Common myeloid progenitor, CD34-positive (primary cell): ENCODE data around the gene ABHD18.
"Not testable (repeated sequence)": the region's sequence is repeated elsewhere in the genome, so short reads cannot be mapped to it uniquely, and the experiment has no call there.

Experiments used
- CTCF ChIA-PET: fragments of 350-600 bp; sonication (Branson Sonifier 250); formaldehyde crosslinking; loops from one replicate; lab custom pipeline; 2021; ENCODE audit warnings: antibody characterized with exemption; lab: Charles Lee
- POLR2A ChIA-PET: fragments of 350-600 bp; sonication (Branson Sonifier 250); formaldehyde crosslinking; loops from one replicate; lab custom pipeline; 2021; ENCODE audit warnings: antibody characterized with exemption; lab: Charles Lee
- DNase-seq, 3 donors: peaks; one replicate each; pipeline versions ENCODE4 v3.0.0 to v3.0.0-alpha.2; 2013
- H3K27ac ChIP-seq, 2 experiments: 1 replicate in 1 of 2; 2 replicates in 1 of 2; pipeline ENCODE4 v1.7.0; 2013; ENCODE audit warnings: inconsistent platforms in 2 of 2, low read length in 2 of 2, mild to moderate bottlenecking in 2 of 2, low read depth in 1 of 2, moderate library complexity in 1 of 2; ENCODE audit not compliant: severe bottlenecking in 2 of 2, insufficient read depth in 1 of 2, poor library complexity in 1 of 2
- H3K27me3 ChIP-seq, 5 experiments: replicated peaks in 2 of 5; 1 replicate in 3 of 5; 2 replicates in 2 of 5; pipeline versions ENCODE4 v1.6.1 to v1.7.0; 2013; ENCODE audit warnings: low read length in 4 of 5, mild to moderate bottlenecking in 2 of 5, moderate library complexity in 2 of 5, inconsistent platforms in 1 of 5; ENCODE audit not compliant: insufficient read depth in 5 of 5, control insufficient read depth in 4 of 5
- H3K36me3 ChIP-seq, 4 experiments: 1 replicate in 2 of 4; 2 replicates in 2 of 4; pipeline versions ENCODE4 v1.6.1 to v1.7.0; 2013; ENCODE audit warnings: low read length in 3 of 4, control low read depth in 1 of 4, mild to moderate bottlenecking in 1 of 4; ENCODE audit not compliant: control insufficient read depth in 4 of 4, insufficient read depth in 4 of 4
- H3K4me1 ChIP-seq, 4 experiments: 1 replicate in 3 of 4; 2 replicates in 1 of 4; pipeline versions ENCODE4 v1.6.1 to v1.7.1; 2013; ENCODE audit warnings: low read length in 3 of 4, mild to moderate bottlenecking in 3 of 4, control low read depth in 1 of 4, inconsistent platforms in 1 of 4, moderate library complexity in 1 of 4; ENCODE audit not compliant: control insufficient read depth in 4 of 4, insufficient read depth in 4 of 4; ENCODE audit errors: control extremely low read depth in 1 of 4
- H3K4me3 ChIP-seq, 7 experiments: 1 replicate in 4 of 7; 2 replicates in 3 of 7; pipeline versions ENCODE4 v1.5.1 to v1.7.0; 2013; ENCODE audit warnings: mild to moderate bottlenecking in 7 of 7, low read length in 6 of 7, moderate library complexity in 6 of 7, inconsistent platforms in 2 of 7, low read depth in 2 of 7, control low read depth in 1 of 7; ENCODE audit not compliant: insufficient read depth in 4 of 7, control insufficient read depth in 1 of 7; ENCODE audit errors: extremely low read depth in 1 of 7
- H3K9me3 ChIP-seq, 5 experiments: 1 replicate in 4 of 5; 2 replicates in 1 of 5; pipeline versions ENCODE4 v1.6.1 to v1.7.1; 2013; ENCODE audit warnings: low read length in 4 of 5, mild to moderate bottlenecking in 2 of 5, inconsistent platforms in 1 of 5, low read depth in 1 of 5, moderate library complexity in 1 of 5; ENCODE audit not compliant: control insufficient read depth in 4 of 5, insufficient read depth in 2 of 5; ENCODE audit errors: control extremely low read depth in 1 of 5
- WGBS: methylation state at CpG from one replicate; pipeline ENCODE4 v1.1.5; 2013; ENCODE audit not compliant: insufficient coverage; 5-methylcytosine and 5-hydroxymethylcytosine counted together

ABHD18 gene

DNA sequence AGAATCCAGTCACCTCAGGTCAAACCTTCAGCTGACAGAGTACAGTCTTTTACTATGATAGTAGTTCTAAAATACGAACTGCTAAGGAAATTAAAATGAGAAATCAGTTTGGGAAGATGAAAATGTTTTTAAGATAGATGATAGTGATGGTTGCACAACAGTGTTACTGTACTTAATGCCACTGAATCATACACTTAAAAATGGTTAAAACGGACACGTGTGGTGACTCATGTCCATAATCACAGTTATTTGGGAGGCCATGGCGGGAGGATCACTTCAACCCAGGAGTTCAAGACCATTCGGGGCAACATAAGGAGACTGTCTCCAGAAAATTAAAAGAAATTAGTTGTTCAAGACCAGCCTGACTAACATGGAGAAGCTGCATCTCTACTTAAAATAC lies 41.4 kb downstream of the ABHD18 start:
- DNase-seq = no peak
- CTCF ChIA-PET = no interaction called here
- POLR2A ChIA-PET = no interaction called here
- no peaks in the 10 kb centered on the region for H3K27me3 ChIP-seq
- no peaks in the 10 kb centered on the region for H3K9me3 ChIP-seq
- 94% methylated on average over 4 of the region's 5 CpGs for WGBS
- no peak overlapping the region for H3K27ac ChIP-seq
- no peaks in the 10 kb centered on the region for H3K4me1 ChIP-seq
- H3K4me3 ChIP-seq = no peak overlapping the region
- peaks cover 4 to 16% (median 6%) of the 10 kb centered on the region in 4 experiments for H3K36me3 ChIP-seq

DNA sequence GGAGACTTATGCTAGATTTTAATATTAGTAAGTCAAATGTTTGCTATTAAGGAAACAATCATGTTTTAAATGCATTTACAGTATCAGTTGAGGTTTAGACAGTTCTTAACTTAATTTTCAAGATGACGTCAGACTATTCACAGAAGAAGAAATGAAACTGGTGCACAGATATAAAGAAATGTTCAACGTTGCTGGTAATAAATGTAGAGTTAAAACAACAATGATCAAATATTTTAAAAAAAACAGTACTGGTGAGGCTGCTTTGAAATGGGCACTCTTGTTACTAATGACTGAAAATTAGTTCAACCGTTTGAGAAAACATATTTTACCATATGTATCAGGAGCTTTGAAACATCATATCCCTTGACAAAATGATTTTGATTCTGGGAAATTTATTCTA lies 44.2 kb downstream of the ABHD18 start:
- no CpG with 5 or more reads among the region's 3 CpGs for WGBS
- POLR2A ChIA-PET = no interaction called here
- CTCF ChIA-PET = no interaction called here
- Histone ChIP-seq H3K36me3 (peaks cover 6 to 20% (median 11%) of the 10 kb centered on the region in 4 experiments), H3K4me3 (no peak overlapping the region), H3K27me3 (no peaks in the 10 kb centered on the region), H3K9me3 (no peaks in the 10 kb centered on the region), H3K27ac (no peak overlapping the region), H3K4me1 (no peaks in the 10 kb centered on the region)
- DNase-seq = no peak

DNA sequence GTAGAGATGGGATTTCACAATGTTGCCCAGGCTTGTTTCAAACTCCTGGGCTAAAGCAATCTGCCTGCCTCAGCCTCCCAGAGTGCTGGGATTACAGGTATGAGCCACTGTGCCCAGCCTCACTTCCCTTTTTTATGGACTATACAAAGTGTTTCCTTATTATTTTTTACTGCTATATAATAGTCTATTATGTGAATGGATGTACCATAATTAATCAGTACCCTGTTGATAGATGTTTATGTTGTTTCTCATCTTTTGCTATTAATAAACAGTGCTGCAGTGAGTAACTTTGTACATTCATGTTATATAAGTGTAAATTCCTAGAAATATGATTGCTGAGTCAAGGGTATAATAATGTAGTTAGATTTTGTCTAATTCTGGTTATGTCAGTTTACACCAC lies 60.1 kb downstream of the ABHD18 start:
- Histone ChIP-seq H3K27me3 (no peaks in the 10 kb centered on the region), H3K27ac (no peak overlapping the region), H3K36me3 (peaks cover 20 to 61% (median 33%) of the 10 kb centered on the region in 4 experiments), H3K4me1 (no peaks in the 10 kb centered on the region), H3K4me3 (no peak overlapping the region), H3K9me3 (peaks cover 0 to 9% (median 5%) of the 10 kb centered on the region in 5 experiments)
- POLR2A ChIA-PET = no interaction called here
- no peak for DNase-seq
- CTCF ChIA-PET = no interaction called here

DNA sequence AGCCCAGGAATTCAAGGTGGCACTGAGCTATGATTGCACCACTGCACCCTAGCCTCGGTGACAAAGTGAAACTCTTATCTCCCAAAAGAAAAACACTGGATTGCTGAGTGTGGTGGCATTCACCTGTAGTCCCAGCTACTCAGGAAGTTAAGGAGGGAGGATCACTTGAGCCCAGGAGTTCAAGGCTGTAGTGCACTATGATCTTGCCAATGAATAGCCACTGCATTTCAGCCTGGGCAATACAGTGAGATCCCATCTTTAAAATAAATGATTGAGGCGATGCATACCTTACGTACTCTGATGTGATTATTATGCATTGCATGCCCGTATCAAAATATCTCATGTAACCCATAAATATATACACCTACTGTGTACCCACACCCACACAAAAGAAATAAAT lies 64.7 kb downstream of the ABHD18 start:
- 100% methylated on average over 1 of the region's 4 CpGs for WGBS
- POLR2A ChIA-PET = no interaction called here
- DNase-seq = no peak

DNA sequence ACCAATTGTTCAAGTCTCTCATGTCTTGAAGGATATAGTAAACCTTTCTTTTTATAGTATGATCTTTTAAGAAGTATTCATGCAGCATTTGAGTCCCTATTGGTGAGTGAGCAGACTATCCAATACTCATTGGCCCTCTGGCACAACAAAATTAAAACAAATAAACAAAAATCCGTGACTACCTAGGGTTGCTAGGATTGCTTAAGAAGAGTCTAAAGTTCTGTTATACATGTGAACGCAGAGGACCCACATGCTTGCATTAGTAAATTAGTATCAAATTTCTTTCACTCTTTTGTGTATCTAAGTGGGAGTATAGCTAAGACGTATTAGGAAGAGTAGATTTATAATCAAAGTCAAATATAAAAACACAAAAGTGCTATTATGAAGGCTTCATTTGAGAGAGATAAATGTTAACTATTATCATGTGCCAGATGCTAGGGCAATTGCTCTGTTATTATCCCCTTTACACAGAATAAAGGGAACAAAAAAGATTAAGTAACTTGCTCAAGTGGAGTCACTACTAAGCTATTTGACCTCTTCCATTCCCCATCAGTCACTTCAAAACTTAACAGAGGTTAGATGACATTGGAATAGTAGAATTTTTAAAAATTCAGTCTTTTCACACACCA lies 66.7 kb downstream of the ABHD18 start:
- WGBS = no CpG with 5 or more reads among the region's 3 CpGs
- Histone ChIP-seq H3K27ac (no peak overlapping the region), H3K4me1 (no peaks in the 10 kb centered on the region), H3K36me3 (peaks cover 3 to 25% (median 20%) of the 10 kb centered on the region in 4 experiments), H3K27me3 (no peaks in the 10 kb centered on the region), H3K4me3 (no peak overlapping the region), H3K9me3 (no peaks in the 10 kb centered on the region)
- DNase-seq = no peak
- ChIA-PET CTCF (no interaction called here), POLR2A (no interaction called here)

More for the DNA sequence above, 64.7 kb downstream of the ABHD18 start:
- no peaks in the 10 kb centered on the region for H3K4me1 ChIP-seq
- CTCF ChIA-PET = no interaction called here
- H3K27me3 ChIP-seq = no peaks in the 10 kb centered on the region
- peaks cover 3 to 32% (median 22%) of the 10 kb centered on the region in 4 experiments for H3K36me3 ChIP-seq
- H3K9me3 ChIP-seq = peaks cover 0 to 4% (median under 1%) of the 10 kb centered on the region in 5 experiments
- H3K27ac ChIP-seq = no peak overlapping the region
- H3K4me3 ChIP-seq = no peak overlapping the region

DNA sequence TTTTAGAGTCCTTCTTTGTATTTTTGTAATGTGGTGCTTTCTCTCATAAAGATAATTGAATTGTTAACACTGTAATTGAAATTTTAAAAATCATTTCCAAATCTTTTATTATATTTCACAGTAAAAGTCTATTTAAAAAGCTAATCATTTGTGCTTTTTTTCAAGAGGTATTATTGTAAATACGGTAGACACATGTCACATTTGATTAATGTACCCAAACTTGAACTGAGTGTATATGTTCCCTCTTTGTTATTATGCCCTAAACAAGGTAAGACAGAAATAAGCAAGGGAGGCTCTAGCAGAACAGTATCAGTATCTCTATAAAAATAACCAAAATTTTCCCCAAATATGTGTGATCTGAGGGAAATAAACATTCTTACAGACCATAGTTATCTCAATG lies 74.4 kb downstream of the ABHD18 start:
- DNase-seq = no peak
- Histone ChIP-seq H3K36me3 (peaks cover 0 to 4% (median 2%) of the 10 kb centered on the region in 4 experiments), H3K4me3 (no peak overlapping the region), H3K9me3 (no peaks in the 10 kb centered on the region), H3K27me3 (no peaks in the 10 kb centered on the region), H3K4me1 (no peaks in the 10 kb centered on the region), H3K27ac (no peak overlapping the region)
- ChIA-PET CTCF (no interaction called here), POLR2A (no interaction called here)
- no CpG with 5 or more reads among the region's 1 CpG for WGBS

DNA sequence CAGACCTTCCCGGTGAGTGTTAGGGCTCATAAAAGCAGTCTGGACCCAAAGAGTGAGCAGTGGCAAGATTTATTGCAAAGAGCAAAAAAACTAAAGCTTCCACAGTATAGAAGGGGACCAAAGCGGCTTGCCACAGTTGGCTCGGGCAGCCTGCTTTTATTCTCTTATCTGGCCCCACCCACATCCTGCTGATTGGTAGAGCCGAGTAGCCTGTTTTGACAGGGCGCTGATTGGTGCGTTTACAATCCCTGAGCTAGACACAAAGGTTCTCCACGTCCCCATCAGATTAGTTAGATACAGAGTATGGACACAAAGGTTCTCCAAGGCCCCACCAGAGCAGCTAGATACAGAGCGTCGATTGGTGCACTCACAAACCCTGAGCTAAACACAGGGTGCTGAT lies 81.8 kb downstream of the ABHD18 start:
- H3K27ac ChIP-seq, H3K27me3 ChIP-seq, H3K36me3 ChIP-seq, DNase-seq, H3K4me3 ChIP-seq, H3K4me1 ChIP-seq, POLR2A ChIA-PET, CTCF ChIA-PET, H3K9me3 ChIP-seq: not testable (repeated sequence)
- WGBS = 100% methylated on average over 1 of the region's 9 CpGs
